HTERT RPE-1 (cell line): Measurements from ENCODE around the gene BDKRB1.
"Not testable (repeated sequence)": the region's sequence is repeated elsewhere in the genome, so short reads cannot be mapped to it uniquely, and the experiment has no call there.

ENCODE experiments used
- in situ Hi-C: fragments of 300-500 bp; cut with MboI; formaldehyde crosslinking; loops from 4 replicates; pipeline ENCODE4 v1.14.3; 2020; ENCODE audit warnings: low sequenced_read_pairs

Gene BDKRB1

DNA sequence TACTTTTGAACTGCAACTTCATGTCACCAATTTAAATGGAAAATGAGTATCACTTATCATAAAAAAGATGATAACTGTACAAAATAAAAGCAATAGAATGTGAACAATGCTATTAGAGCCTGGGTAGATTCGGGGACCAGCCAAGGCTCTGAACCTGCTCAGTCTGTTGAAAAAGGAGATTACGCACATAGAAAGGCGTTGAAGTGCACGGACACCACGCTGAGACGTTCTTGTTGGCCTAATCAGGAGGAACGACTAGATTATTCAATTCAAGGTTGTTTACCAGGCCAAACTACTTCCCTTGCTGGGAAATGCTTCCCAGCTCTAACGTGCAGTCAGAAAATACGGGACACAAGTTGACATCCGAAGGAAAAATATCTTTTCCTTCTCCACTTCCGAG, 23.5 kb upstream of the BDKRB1 start:
- in situ Hi-C loops = no loop called here

DNA sequence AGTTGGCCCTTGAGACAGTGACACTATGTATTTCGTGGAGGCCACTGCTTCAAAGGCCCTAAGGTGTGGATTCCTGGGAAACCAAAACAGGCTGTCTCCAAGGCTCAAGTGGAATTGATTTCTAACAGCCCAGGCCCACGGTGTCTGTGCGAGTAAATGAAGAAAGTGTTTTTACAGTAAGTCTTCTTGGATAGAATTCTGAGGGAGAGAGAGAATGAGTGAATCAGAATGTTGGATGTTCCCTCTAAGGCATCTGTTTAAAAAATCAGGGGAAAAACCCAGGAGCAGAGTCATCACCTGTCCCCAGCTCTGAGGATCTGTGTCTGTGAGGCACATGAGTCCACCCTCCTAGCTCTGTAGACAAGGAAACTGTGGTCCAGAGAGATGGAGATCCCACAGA, 22.3 kb upstream of the BDKRB1 start:
- in situ Hi-C loops = no loop called here

DNA sequence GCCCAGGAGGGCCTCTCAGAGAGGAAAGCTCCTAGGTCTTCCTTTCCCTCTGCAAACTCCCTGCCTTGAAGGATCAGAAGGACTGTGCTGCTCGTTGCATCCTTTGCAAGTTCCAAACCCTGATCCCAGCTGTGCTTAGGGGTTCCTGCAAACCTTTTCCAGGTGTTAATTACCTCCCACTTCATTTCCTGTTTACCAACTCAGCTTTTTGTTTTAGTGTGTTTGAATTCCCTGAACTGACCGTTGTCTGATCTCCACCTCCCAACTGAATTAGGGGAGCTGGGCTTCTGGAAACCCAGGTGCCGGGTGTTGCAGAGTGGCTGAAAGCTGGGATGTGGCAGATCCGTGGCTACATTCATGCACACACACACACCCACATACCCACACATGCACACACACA, 20.6 kb upstream of the BDKRB1 start:
- in situ Hi-C loops = no loop called here

DNA sequence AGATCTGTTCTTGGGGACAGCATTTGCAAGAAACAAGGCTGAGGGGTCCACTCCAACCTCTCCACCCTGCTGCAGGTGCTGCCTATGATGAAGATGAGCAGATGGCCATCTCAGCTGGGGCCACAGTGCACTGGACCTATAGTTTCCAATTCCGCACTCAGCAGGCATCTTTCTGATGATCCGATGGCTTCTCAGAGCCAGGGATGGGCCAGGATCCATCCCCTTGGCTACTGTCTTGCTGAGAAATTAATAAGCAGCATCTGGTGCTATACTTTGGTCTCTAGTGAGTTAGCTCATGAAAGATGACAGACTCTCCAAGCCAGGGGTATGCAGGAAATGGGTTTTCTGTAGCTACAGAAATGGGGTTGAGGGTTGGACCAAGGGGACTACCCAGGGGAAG, 18.4 kb upstream of the BDKRB1 start:
- in situ Hi-C loops = no loop called here

DNA sequence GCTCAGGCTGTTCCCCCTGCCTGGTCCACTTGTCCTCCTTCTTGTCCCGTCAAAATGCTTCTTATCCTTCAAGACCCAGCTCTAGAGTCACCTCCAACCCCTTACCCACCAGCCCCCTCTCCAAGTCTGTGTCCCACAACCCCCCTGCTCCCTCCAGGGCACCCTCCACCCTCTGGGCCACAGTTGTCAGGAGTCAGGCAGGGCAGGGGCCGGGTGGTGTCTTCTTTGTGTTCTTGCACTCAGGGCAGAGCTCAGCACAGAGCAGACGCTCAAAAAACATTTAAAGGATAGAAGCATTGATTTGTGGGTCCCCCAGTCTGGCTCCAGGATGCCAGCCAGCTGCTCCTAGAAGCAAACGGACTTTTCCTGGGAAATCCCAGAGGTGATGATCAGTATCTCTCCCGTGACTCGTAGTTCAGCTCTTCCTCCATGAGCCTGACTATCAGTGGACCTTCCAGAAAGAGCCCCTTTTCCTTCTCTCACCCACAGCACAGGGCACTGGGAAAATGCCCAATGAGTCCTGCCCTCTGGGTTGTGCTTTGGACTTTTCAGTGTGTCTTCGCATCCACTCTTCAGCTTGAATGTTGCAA, 17.2 kb upstream of the BDKRB1 start:
- in situ Hi-C loops = no loop called here

DNA sequence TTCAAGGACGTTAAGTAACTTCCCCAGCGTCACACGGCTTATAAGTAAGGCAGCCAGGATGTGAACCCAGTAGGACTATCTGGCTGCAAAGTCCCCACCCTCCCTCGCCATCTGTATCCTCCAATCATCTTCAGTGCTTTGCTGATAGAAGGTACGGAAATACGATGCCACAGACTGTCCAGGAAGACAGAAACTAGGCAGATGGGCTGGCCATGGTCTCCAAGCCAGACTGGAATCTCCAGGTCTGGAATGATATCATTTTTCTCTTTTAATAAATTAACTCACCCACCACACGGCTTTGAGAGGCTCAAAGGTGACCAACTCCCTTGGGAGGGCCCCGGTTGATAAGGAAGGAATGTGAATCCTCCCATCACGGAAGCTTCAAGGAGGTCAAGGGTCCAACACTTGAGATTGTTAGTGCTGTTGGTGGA, 16.3 kb upstream of the BDKRB1 start:
- in situ Hi-C loops = no loop called here

DNA sequence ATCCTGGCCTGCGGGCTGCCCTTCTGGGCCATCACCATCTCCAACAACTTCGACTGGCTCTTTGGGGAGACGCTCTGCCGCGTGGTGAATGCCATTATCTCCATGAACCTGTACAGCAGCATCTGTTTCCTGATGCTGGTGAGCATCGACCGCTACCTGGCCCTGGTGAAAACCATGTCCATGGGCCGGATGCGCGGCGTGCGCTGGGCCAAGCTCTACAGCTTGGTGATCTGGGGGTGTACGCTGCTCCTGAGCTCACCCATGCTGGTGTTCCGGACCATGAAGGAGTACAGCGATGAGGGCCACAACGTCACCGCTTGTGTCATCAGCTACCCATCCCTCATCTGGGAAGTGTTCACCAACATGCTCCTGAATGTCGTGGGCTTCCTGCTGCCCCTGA, 15.4 kb upstream of the BDKRB1 start:
- in situ Hi-C loops = no loop called here

DNA sequence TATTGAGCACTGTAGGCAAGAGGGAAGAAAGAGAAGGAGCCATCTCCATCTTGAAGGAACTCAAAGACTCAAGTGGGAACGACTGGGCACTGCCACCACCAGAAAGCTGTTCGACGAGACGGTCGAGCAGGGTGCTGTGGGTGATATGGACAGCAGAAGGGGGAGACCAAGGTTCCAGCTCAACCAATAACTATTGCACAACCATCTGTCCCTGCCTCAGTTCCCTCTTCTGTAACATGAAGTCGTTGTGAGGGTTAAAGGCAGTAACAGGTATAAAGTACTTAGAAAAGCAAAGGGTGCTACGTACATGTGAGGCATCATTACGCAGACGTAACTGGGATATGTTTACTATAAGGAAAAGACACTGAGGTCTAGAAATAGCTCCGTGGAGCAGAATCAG, 13.9 kb upstream of the BDKRB1 start:
- in situ Hi-C loops = no loop called here

DNA sequence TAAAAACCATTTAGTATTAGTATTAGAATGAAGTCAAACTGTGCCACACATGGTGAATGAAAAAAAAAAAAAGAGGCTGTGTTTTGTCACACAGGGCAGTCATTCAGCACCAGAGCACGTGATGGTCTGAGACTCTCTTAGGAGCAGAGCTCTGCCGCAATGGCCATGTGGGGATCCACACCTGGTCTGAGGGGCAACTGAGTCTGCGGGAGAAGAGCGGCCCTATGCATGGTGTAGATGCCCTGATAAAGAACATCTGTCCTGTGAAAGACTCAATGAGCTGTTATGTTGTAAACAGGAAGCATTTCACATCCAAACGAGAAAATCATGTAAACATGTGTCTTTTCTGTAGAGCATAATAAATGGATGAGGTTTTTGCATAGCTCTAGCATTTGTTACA, 12.2 kb upstream of the BDKRB1 start:
- in situ Hi-C loops = no loop called here

DNA sequence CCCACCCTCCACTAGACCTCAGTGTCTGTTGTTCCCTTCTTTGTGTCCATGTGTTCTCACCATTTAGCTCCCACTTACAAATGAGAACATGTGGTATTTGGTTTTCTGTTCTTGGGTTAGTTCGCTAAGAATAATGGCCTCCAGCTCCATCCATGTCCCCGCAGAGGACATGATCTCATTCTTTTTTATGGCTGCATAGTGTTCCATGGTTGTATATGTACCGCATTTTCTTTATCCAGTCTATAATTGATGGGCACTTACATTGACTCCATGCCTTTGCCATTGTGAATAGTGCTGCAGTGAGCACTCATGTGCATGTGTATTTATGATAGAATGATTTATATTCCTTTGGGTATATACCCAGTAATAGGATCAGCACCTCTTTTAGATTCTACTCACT, 10.9 kb upstream of the BDKRB1 start:
- in situ Hi-C loops = not testable (repeated sequence)

DNA sequence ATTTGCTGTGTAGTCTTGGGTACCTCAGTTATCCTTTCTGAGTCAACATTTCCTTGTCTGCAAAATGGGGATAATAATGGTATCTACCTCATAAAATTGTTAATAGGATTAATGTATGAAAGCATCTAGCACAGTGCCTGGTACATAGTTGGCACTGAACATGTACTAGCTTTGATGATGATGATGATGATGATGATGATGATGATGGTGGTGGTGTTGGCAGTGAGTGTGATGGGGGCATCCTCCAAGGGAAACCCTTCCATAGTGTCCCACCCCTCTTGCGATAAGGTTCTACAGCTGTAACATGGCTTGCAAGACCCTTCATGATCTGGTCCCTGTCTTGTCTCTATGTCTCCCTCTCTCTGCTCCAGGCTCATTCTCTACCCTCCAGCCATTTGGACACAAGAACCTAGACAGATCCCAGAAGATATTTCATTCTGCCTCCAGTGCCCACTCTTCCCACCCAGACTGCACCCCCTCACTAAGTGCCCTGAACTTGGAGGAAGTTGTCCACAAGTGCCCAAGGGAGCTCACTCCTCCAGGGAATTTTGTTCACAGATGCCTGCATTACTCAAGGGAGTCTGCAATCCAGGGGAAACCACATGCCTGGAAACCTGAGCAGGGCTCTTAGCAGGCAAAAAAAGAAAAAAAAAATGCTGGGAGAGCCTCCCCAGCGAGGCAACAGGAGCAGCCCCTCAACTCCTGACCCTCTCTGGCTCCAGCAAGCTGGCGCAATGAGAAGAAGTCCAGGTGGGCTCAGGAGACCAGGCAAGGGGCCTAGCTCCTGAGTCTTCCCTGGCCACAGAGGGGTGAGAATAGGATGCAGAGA, 10.1 kb upstream of the BDKRB1 start:
- in situ Hi-C loops = no loop called here

DNA sequence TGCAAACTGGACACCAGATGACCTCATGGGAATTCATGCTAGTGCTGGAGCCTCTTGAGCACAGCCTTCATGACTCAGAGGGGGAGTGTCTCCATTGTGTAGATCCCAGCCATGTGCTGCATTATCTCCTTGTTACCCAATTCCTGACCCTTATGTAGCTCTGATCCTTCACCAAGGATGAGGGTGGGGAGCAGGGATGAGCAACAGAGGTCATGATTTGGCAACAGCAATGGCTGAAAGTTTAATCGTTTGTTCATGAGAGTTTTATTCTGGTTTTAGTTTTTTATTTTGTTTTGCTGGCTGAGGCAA, 9.5 kb upstream of the BDKRB1 start:
- in situ Hi-C loops = no loop called here

DNA sequence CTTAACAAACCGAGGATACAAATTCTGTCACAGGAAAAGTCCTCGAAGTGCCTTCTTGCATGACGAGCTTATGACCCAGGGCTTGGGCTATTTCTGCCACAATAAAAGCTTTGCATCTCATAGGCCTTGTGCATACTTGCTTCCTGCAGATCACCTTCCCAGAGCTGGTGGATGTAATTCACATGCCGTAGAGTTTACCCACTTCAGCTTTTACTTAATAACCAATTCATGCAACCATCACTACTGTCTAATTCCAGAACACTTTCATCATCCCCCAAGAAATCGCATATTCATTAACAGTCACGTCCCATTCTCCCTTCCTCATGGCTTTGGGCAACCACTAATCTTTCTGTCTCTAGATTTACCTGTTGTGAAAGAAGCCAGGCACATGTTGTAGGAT, 9.0 kb upstream of the BDKRB1 start:
- in situ Hi-C loops = no loop called here

DNA sequence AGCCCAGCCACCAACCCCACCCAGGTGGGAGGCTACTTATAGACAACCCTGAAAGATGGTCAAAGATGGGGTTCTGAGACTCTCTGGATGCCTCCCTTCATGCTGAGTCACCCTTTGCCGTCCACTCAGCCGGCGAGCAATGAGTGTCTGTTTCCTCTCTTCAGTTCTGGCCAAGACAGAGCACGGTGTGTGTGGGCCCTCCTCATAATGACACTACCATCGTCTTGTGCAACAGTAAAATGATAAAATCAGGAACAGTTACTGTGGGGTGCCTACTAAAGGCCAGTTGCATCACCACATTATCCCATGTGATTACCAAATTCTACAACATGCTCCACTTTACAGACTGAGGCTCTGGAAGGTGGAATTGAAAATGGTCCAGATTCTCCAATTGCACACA, 7.0 kb upstream of the BDKRB1 start:
- in situ Hi-C loops = no loop called here

DNA sequence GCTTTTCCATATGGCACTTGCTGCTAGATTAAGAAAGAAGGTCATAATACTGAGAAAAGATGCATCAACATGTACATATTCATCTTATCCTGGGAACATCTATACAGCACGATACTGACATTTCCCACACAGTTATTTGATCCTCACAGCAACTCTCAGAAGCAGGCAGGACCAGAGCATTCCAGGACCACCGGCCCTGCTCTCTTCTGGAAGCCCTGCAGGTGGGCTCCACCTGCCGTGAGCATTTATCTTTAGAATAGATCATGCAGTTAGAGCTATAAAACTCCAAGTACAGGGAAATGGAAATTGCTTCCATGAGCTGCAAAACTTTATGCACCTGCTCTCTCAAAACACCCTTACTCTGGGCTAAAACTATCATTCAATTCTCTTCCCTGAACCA, 5.5 kb upstream of the BDKRB1 start:
- in situ Hi-C loops = no loop called here

DNA sequence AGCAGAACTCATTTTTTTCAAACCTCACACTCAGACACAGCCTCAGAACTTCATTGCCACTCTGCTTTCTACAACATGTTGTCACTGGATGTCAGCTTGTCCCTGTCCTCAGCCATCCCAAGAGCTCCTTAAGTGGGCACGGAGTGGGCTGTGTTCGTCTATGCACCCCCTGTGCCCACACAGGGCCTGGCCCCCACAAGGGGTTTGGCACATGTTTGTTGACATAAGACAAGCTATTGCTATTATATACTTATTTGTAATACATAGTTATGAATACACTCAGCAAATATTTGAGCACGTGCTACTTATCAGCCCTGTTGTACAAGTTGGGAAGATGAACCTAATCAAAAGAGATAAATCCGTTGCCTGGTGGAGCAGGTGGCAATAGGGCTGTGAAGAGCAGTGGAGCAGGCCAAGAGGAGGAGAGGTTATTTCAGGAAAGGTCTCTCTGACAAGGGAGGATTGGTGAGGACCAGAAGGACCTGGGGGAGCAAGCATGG, 4.3 kb upstream of the BDKRB1 start:
- in situ Hi-C loops = no loop called here

DNA sequence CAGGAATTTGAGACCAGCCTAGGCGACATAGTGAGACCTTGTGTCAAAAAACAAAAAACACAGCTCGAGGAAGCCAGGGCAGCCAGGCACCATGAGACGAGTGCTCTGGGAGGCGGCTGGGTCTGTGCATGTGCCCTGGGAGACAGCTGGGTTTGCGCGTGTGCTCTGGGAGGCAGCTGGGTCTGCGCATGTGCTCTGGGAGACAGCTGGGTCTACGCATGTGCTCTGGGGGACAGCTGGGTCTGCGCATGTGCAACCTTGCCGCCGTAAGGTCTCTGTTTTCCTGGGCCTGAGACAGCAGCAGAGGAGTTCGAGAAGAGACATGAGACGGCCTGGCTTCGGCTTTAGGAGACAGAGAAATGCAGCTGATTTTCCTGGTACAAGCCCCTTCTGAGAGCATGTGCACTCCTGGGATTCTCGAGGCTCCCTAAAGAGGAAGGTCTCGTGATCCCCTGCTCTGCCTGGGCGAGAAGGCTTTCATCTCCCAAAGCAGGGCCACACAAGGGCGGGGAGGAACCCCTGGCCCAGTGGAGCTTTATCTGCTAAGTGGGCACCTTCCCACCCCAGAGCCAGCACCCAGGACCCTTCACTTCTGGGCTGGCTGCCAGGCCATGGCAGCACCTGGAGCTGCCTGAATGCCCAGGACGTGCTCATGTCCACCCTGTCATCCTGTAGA, 3.5 kb upstream of the BDKRB1 start:
- in situ Hi-C loops = no loop called here

DNA sequence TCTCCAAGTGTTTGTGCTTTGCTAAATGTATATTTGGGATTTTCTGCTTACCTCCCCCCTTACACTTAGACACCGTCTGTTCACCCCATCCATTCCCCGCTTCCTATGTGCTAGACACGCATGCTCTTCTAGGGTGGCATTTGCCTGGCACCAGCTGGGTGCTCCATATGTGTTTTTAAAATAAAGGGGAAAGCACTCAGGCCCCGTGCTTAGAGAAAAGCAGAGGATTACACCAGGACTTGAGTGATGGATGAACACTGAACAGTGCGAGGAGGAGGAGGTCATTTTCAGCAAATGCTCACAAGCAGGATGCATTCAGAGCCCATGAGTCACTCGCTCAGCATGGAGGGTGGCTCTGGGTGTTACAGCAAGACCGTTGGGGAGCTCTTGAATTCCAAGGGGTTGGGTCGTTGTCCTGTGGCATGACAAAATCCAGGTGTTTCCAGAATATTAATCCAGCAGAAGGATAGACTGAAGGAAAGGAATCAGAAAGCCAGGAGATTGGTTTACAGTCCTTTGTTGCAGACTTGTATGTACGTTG, 2.9 kb upstream of the BDKRB1 start:
- in situ Hi-C loops = no loop called here

DNA sequence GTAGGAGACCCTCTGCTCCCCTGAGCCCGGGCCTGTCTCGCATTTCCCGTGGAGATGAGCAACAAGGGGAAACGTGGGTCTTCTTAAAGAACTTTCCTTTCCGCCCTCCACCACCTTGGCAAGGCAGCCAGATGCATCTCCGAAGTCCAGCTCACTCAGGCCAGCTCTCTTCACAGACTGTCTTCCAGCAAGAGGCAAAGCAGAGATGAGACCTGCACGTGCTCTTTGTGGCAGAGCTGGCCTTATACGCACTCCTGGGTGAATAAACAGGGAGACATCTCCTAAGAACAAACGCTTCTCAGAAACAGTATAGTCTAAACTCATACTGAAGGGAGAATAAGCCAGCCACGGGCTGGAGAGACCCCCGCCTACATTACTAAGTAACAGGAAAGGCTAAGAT, 1.3 kb upstream of the BDKRB1 start:
- in situ Hi-C loops = no loop called here

DNA sequence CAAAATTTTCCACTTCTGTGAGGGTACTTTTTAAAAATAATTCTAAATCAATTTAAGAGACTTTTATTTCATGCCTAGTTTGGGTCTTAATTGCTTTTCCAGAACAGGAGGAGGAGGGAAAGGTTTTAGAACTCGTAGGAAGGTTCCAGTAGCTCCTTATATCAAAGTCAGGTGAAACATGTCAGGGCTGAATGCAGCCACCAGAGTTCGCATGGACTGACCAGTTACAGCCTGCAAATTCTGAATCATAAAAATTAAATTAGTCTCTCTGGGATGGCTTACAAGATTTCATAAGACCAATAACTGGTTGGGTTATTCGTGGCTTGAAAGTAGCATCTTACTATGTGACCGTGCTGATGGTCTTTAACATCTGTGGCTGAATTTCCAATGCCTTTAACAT, 397 bp downstream of the BDKRB1 start:
- in situ Hi-C loops = no loop called here

DNA sequence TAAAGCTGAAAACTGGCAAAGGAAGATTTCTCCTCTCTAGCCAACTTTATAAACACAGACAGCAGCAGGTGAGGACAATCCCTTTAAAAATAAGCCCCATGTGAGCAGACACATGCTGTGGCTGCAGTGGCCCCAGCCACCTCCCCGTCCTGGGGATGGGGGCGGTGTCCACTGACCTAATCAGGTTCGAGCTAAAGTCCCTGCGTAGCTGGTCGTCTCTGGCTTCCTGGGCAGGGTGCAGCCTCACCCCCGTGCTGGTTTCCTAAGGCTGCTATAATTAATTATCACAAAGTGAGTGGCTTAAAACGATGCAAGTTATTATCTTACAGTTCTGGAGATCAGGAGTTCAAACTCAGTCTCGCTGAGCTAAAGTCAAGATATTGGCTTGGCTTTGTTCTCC, 1.0 kb downstream of the BDKRB1 start:
- in situ Hi-C loops = no loop called here

DNA sequence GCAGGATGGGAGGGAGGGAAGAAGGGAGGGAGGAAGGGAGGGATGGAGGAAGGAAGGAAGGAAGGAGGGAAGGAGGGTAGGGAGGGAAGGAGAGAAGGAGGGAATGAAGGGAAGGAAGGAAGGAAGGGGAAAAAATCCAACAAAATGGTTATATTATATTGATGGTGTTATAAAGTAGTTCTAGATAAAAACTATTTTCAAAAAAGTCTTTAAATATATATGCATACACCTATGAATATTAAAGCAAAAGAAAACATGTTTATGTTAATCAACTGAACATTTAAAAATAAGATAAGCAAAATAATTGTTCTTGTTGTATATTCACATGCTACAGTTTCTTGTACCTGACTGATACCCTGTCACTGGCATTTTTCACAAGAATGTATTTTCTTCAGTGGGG, 1.9 kb downstream of the BDKRB1 start:
- in situ Hi-C loops = no loop called here
